HepG2 (cell line): Measurements from ENCODE around the gene RBFOX1. TPM values are rescaled to one million over a fixed set of nuclear protein-coding genes. Genes with fewer than 3 reads are reported as not detected.

Source experiments
- ATAC-seq: fragments of 200-7000 bp; cut with Tn5 transposase; 3 replicates; pipeline ENCODE4 v1.9.1; 2020; ENCODE audit warnings: mild to moderate bottlenecking, moderate library complexity
- Bru-seq: library from RNA; stranded (reverse); fragments of 400-500 nt; gene quantifications from one replicate; lab custom pipeline; 2021; lab: Mats Ljungman, UMichigan
- BruChase-seq, 2 experiments: library from RNA; stranded (reverse); fragments of 400-500 nt; gene quantifications; one replicate each; lab custom pipeline; 2021; lab: Mats Ljungman, UMichigan
- BruUV-seq: library from RNA; stranded (reverse); fragments of 400-500 nt; replicated peaks from 2 replicates; lab custom pipeline; 2021; lab: Mats Ljungman, UMichigan
- CTCF ChIA-PET: fragments of 300-600 bp; formaldehyde crosslinking; extraction: SDS; loops from one replicate; lab custom pipeline; 2021; ENCODE audit warnings: low total read pairs, inconsistent platforms, low intra/inter-chr PET ratio; lab: Yijun Ruan, JAX
- POLR2A ChIA-PET: fragments of 350-600 bp; sonication (Branson Sonifier 250); formaldehyde crosslinking; loops from one replicate; lab custom pipeline; 2020; ENCODE audit warnings: antibody characterized with exemption, inconsistent platforms; lab: Yijun Ruan, JAX
- DNase-seq: peaks from one replicate; pipeline ENCODE4 v3.0.0-alpha.2; 2015; ENCODE audit warnings: low spot score
- FAIRE-seq: peaks from 3 replicates; lab custom pipeline; 2011; peaks lifted over from hg19 to GRCh38; lab: Jason Lieb, UNC
- H2AFZ ChIP-seq: one replicate; pipeline ENCODE4 v1.6.1; 2011; ENCODE audit warnings: low read length, inconsistent platforms
- H3K27ac ChIP-seq: fragments of 300-600 bp; 3 replicates; pipeline ENCODE4 v1.8.0; 2011; ENCODE audit warnings: mixed run types, mild to moderate bottlenecking, mixed read lengths, low read length, inconsistent platforms; ENCODE audit not compliant: insufficient read depth; ENCODE audit errors: extremely low read length
- H3K27me3 ChIP-seq, 2 experiments: fragments of 200-600 bp in 1 of 2; 2 replicates in 1 of 2; 3 replicates in 1 of 2; pipeline versions ENCODE4 v1.6.0 to v1.8.0; 2011; ENCODE audit warnings: low read length in 2 of 2, mild to moderate bottlenecking in 2 of 2, moderate library complexity in 2 of 2, inconsistent platforms in 1 of 2; ENCODE audit not compliant: insufficient read depth in 2 of 2, control insufficient read depth in 1 of 2
- H3K36me3 ChIP-seq, 2 experiments: fragments of 200-600 bp in 1 of 2; replicated peaks in 1 of 2; 2 replicates in 1 of 2; 3 replicates in 1 of 2; pipeline versions ENCODE4 v1.5.1 to v1.8.0; 2011; ENCODE audit warnings: low read length in 2 of 2, inconsistent platforms in 1 of 2; ENCODE audit not compliant: insufficient read depth in 2 of 2, control insufficient read depth in 1 of 2
- H3K4me1 ChIP-seq: 2 replicates; pipeline ENCODE4 v1.5.1; 2012; ENCODE audit warnings: low read length, inconsistent platforms; ENCODE audit not compliant: insufficient read depth
- H3K4me2 ChIP-seq: 2 replicates; pipeline ENCODE4 v1.6.0; 2011; ENCODE audit warnings: low read depth, low read length, inconsistent platforms
- H3K4me3 ChIP-seq, 3 experiments: fragments of 200-600 bp in 1 of 3; sonication (generic), shearing (Covaris generic) in 1 of 3; replicated peaks in 1 of 3; 2 replicates each; pipeline ENCODE4 v1.5.1; 2011 to 2016; ENCODE audit warnings: low read length in 3 of 3, inconsistent platforms in 2 of 3, low read depth in 2 of 3, mild to moderate bottlenecking in 2 of 3, control low read depth in 1 of 3, mixed read lengths in 1 of 3; ENCODE audit not compliant: insufficient read depth in 1 of 3
- H3K79me2 ChIP-seq: one replicate; pipeline ENCODE4 v1.6.1; 2011; ENCODE audit warnings: low read length, inconsistent platforms; ENCODE audit not compliant: insufficient read depth
- H3K9ac ChIP-seq: 2 replicates; pipeline ENCODE4 v1.6.0; 2011; ENCODE audit warnings: mild to moderate bottlenecking, low read depth, low read length, inconsistent platforms; ENCODE audit not compliant: insufficient read depth
- H3K9me3 ChIP-seq: 2 replicates; pipeline ENCODE4 v1.5.1; 2012; ENCODE audit warnings: mild to moderate bottlenecking, low read length
- H4K20me1 ChIP-seq: 2 replicates; pipeline ENCODE4 v1.6.0; 2011; ENCODE audit warnings: inconsistent platforms, mild to moderate bottlenecking, low read length, moderate library complexity; ENCODE audit not compliant: insufficient read depth
- BRD4 ChIP-seq: sonication (generic); formaldehyde crosslinking; IDR thresholded peaks from 2 replicates; pipeline ENCODE4 v1.4.0; 2020; ENCODE audit warnings: missing genetic modification reagents
- MAFK ChIP-seq, 2 experiments: IDR thresholded peaks in 1 of 2; conservative IDR thresholded peaks in 1 of 2; 2 replicates each; pipeline ENCODE4 v1.6.1; 2011; ENCODE audit warnings: improper control_type of control experiment in 2 of 2, low read length in 2 of 2
- RAD21 ChIP-seq: fragments of 450-650 bp; formaldehyde crosslinking; IDR thresholded peaks from 2 replicates; pipeline ENCODE4 v1.5.0; 2020; ENCODE audit warnings: mild to moderate bottlenecking
- ZNF703 ChIP-seq: sonication (generic); formaldehyde crosslinking; IDR thresholded peaks from 2 replicates; pipeline ENCODE4 v1.5.1; 2020; ENCODE audit warnings: missing genetic modification reagents, mild to moderate bottlenecking, moderate library complexity, borderline replicate concordance
- WGBS: methylation state at CpG from one replicate; pipeline ENCODE4 v1.1.6; 2017; ENCODE audit warnings: low lambda C conversion rate; 5-methylcytosine and 5-hydroxymethylcytosine counted together
- in situ Hi-C: cut with HindIII; loops from 2 replicates; pipeline ENCODE4 v1.10.0; 2017; ENCODE audit warnings: low pct_unique_long_range_greater_than_20kb; ENCODE audit not compliant: extremely low pct_ligation_motif_present
- intact Hi-C: fragments of 100-400 bp; cut with micrococcal nuclease; formaldehyde crosslinking; loops from one replicate; pipeline ENCODE4 v1.10.0; 2022; ENCODE audit not compliant: unreplicated experiment
- long read RNA-seq, 2 experiments: library from RNA in 1 of 2; library from polyadenylated mRNA in 1 of 2; stranded (forward) in 1 of 2; unstranded in 1 of 2; transcript quantifications; one replicate each; pipeline ENCODE4 v2.0.0, GENCODE V29; 2019 to 2022
- polyA minus RNA-seq, 3 experiments: library from RNA; depleted of rRNA, polyadenylated mRNA; stranded (reverse); fragments of >200 nt; gene quantifications; 2 replicates each; pipeline ENCODE4 v1.2.3, GENCODE V29; 2011; ENCODE audit warnings: low replicate concordance in 1 of 3
- polyA plus RNA-seq, 8 experiments: library from polyadenylated mRNA; depleted of rRNA in 3 of 8; stranded (reverse) in 7 of 8; unstranded in 1 of 8; fragments of >200 nt; fragmentation: Illumina TruSeq in 4 of 8; extraction: Trizol in 4 of 8; gene quantifications; 2 replicates each; pipeline versions ENCODE4 v1.2.1 to v1.2.3, GENCODE V29; 2011 to 2016; ENCODE audit warnings: low read depth in 4 of 8, missing spikeins in 1 of 8, mixed read lengths in 1 of 8; ENCODE audit not compliant: insufficient read depth in 1 of 8
- total RNA-seq, 5 experiments: library from RNA; depleted of rRNA; stranded (reverse); fragments of >200 nt; fragmentation: Illumina TruSeq; extraction: Trizol; gene quantifications; 2 replicates each; pipeline ENCODE4 v1.2.3, GENCODE V29; 2016; ENCODE audit warnings: low read depth in 1 of 5

The RBFOX1 gene
- total RNA-seq (2016; rRNA removed; fragmentation: Illumina TruSeq; extraction: Trizol) (not detected in 2 replicates), polyA plus RNA-seq (2011; rRNA removed) (not detected in 2 replicates), polyA minus RNA-seq (2011; rRNA and poly(A)+ RNA removed; ENCODE audit: low replicate concordance) (not detected in 2 replicates), Bru-seq, nascent RNA (percentile 6 among the genes with signal in this experiment), BruChase-seq, experiment 1, labeled RNA remaining after a 6-hour chase (percentile 6 among the genes with signal in this experiment), BruChase-seq, experiment 2, labeled RNA remaining after a 2-hour chase (percentile 7 among the genes with signal in this experiment)
- total RNA-seq (2016; cell fraction: cytosol; rRNA removed; fragmentation: Illumina TruSeq; extraction: Trizol; ENCODE audit: low read depth), result not detected in 2 replicates
- total RNA-seq (2016; cell fraction: insoluble cytoplasmic fraction; rRNA removed; fragmentation: Illumina TruSeq; extraction: Trizol), result not detected in 2 replicates
- total RNA-seq (2016; cell fraction: membrane; rRNA removed; fragmentation: Illumina TruSeq; extraction: Trizol), result not detected in 2 replicates
- not detected in 2 replicates for total RNA-seq (2016; cell fraction: nucleus; rRNA removed; fragmentation: Illumina TruSeq; extraction: Trizol)
- polyA plus RNA-seq (2011; cell fraction: cytosol; rRNA removed), result not detected in 2 replicates
- polyA plus RNA-seq (2011; cell fraction: nucleus; rRNA removed), result not detected in 2 replicates
- polyA plus RNA-seq (2012), result not detected in 2 replicates
- polyA plus RNA-seq (2016; cell fraction: cytosol; fragmentation: Illumina TruSeq; extraction: Trizol; ENCODE audit: low read depth), result not detected in 2 replicates
- polyA plus RNA-seq (2016; cell fraction: insoluble cytoplasmic fraction; fragmentation: Illumina TruSeq; extraction: Trizol; ENCODE audit: low read depth), result not detected in 2 replicates
- polyA plus RNA-seq (2016; cell fraction: membrane; fragmentation: Illumina TruSeq; extraction: Trizol; ENCODE audit: low read depth), result not detected in 2 replicates
- not detected in 2 replicates for polyA plus RNA-seq (2016; cell fraction: nucleus; fragmentation: Illumina TruSeq; extraction: Trizol; ENCODE audit: insufficient read depth, low read depth)
- not detected in 2 replicates for polyA minus RNA-seq (2011; cell fraction: cytosol; rRNA and poly(A)+ RNA removed)
- not detected in 2 replicates for polyA minus RNA-seq (2011; cell fraction: nucleus; rRNA and poly(A)+ RNA removed)
- long read RNA-seq, experiment 1, result 0 reads
- long read RNA-seq, experiment 2, result 0 reads

- Histone ChIP-seq H4K20me1 (no peaks in the 10 kb centered on the region), H3K4me2 (no peak within 1 kb of the TSS), H3K4me3 (no peak within 1 kb of the TSS), H3K9me3 (no peaks in the 10 kb centered on the region), H3K36me3 (no peaks in the 10 kb centered on the region), H3K27ac (no peak within 1 kb of the TSS), H3K27me3 (peaks cover 0 to 15% of the 10 kb centered on the region in 2 experiments; a peak in 2 of 5 replicates), H3K79me2 (no peaks in the 10 kb centered on the region), H3K4me1 (no peaks in the 10 kb centered on the region), H2AFZ (no peak within 1 kb of the TSS), H3K9ac (no peak within 1 kb of the TSS)
- in situ Hi-C loops (no loop called here), intact Hi-C loops (no loop called here)
- DNase-seq (no peak), ATAC-seq (no peak), FAIRE-seq (no peak)
- TF ChIP-seq RAD21 (CRISPR knock-in tag) (no peak), MAFK (conservative IDR thresholded peaks at IDR 0.05 in 1 of 2, IDR thresholded peaks at IDR 0.05 in 1 of 2; ENCODE audit: low read length in 2 of 2) (0 out of 4 replicates have a peak, but pooled peaks of 1 of the 2 experiments have one; percentile 7)
- CTCF ChIA-PET, result no interaction called here
- POLR2A ChIA-PET, result no interaction called here
- 38% methylated on average over 8 of the region's 8 CpGs for WGBS
- no TSS peak for BruUV-seq
Observed at GRCh38 chr16:7332611-7333010, at the start of gene RBFOX1. Gene RBFOX1, plus strand, starts transcription at chr16:7332845.

- FAIRE-seq, result no peak
- Histone ChIP-seq H3K27ac (no peak overlapping the region), H3K27me3 (no peaks in the 10 kb centered on the region), H4K20me1 (no peaks in the 10 kb centered on the region), H3K4me2 (no peak overlapping the region), H3K9me3 (peaks cover 6% of the 10 kb centered on the region), H3K4me1 (no peaks in the 10 kb centered on the region), H2AFZ (no peak overlapping the region), H3K36me3 (no peaks in the 10 kb centered on the region), H3K9ac (no peak overlapping the region), H3K79me2 (no peaks in the 10 kb centered on the region), H3K4me3 (no peak overlapping the region)
- no TSS peak for BruUV-seq
- in situ Hi-C loops (no loop called here), intact Hi-C loops (no loop called here)
- POLR2A ChIA-PET, result no interaction called here
- under 1% methylated on average over 4 of the region's 4 CpGs for WGBS
- TF ChIP-seq ZNF703 (CRISPR knock-in tag) (no peak), BRD4 (CRISPR knock-in tag) (no peak)
- CTCF ChIA-PET, result no interaction called here
- DNase-seq, result no peak
- ATAC-seq, result no peak
Observed at GRCh38 chr16:7284780-7285179, 47.9 kb upstream of the RBFOX1 start.
